ENCODE results near the gene MMP26. TPM values are rescaled to one million over a fixed set of nuclear protein-coding genes. Genes with fewer than 3 reads are reported as not detected.

The MMP26 gene
- polyA plus RNA-seq, 1 experiment: not detected

DNA sequence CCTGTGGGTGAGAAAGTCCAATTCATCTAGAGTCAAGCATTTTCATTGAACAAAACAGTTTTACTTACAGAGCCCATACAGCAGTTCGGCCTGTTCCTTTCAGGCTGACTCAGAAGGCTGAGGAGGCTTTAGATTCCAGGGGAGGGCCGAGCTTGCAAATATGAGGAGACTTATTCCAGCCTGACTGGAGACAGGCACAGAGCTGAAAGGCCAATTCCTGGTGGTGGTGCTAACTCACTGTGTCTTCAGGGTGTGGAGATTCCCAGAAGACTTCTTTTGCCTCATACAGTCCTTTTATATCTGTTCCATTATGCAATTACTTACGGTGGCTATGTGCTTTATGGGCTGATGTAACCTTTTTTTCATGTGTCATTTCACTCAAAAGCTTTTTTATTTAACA is 7.0 kb upstream of the MMP26 start, which contains the start of gene OR51E2:
Gene OR51E2, minus strand, starts transcription at position 269 of the 400 bp plus-strand sequence. CDS start 15,142 bp downstream, outside the sequence.
- Histone ChIP-seq H3K27me3 (ENCODE audit: control insufficient read depth, insufficient read depth, low read length) (no peaks in the 10 kb centered on the region), H3K27ac (ENCODE audit: low read depth, low read length) (no peak within 1 kb of the TSS), H3K9me3 (ENCODE audit: control insufficient read depth, insufficient read depth, low read length) (no peaks in the 10 kb centered on the region), H3K4me3 (ENCODE audit: low read depth, low read length) (no peak within 1 kb of the TSS)
- CTCF ChIA-PET: interaction anchor here (0.9 to 5.8 kb wide), 4 partner anchors 11 to 61 kb away, joined by 3 to 32 read pairs (median 4); partner anchors contain the start of gene OR51D1
- POLR2A ChIA-PET: no interaction called here
- peak; percentile 26 for DNase-seq (ENCODE audit: low read depth, low spot score)
- TF ChIP-seq, protein P1, sequence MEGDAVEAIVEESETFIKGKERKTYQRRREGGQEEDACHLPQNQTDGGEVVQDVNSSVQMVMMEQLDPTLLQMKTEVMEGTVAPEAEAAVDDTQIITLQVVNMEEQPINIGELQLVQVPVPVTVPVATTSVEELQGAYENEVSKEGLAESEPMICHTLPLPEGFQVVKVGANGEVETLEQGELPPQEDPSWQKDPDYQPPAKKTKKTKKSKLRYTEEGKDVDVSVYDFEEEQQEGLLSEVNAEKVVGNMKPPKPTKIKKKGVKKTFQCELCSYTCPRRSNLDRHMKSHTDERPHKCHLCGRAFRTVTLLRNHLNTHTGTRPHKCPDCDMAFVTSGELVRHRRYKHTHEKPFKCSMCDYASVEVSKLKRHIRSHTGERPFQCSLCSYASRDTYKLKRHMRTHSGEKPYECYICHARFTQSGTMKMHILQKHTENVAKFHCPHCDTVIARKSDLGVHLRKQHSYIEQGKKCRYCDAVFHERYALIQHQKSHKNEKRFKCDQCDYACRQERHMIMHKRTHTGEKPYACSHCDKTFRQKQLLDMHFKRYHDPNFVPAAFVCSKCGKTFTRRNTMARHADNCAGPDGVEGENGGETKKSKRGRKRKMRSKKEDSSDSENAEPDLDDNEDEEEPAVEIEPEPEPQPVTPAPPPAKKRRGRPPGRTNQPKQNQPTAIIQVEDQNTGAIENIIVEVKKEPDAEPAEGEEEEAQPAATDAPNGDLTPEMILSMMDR (IDR thresholded peaks at IDR 0.05; ENCODE audit: low read depth, low read length): no peak

DNA sequence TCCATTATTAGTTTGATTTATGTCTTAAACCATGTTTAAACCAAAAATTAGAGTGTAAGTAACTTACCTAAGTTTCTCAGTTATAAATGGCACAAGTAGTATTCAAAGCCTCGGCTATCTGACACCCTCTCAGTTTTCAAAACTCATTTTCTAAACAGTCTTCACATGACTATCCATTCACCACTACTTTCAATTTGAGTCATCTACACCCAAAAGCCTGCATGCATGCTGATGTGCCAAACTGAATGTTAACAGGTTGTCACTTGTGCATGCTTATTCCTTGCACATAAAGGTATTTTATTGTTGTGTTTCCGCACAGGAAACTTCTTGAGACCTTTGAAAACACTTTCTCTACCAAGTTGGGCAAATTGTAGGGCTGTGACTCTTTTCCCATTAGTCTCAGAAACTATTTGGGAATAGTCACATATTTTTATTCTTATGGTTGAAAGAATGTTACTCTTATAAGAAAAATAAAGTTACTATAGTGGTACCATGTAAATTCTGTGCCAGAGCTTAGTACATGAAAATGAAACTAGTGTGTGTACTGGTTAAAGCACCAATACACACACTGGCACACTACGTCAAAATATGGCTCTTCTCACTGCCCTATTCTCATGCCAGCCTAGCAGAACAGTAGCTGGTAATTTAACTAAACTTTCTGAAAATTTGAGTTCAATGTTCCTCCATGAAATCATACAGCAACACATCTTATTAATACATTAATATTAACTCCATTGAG is 4.7 kb upstream of the MMP26 start:
- CTCF ChIA-PET: interaction anchor here (1.1 kb wide), 1 partner anchor 63 kb away, joined by 4 read pairs; the partner anchor contains the start of gene OR51D1
- no peak for DNase-seq (ENCODE audit: low read depth, low spot score)
- H3K27me3 ChIP-seq (ENCODE audit: control insufficient read depth, insufficient read depth, low read length): no peaks in the 10 kb centered on the region
- TF ChIP-seq, protein P1 (IDR thresholded peaks at IDR 0.05; ENCODE audit: low read depth, low read length): no peak
- H3K27ac ChIP-seq (ENCODE audit: low read depth, low read length): no peak overlapping the region
- POLR2A ChIA-PET: no interaction called here
- H3K4me3 ChIP-seq (ENCODE audit: low read depth, low read length): no peak overlapping the region
- no peaks in the 10 kb centered on the region for H3K9me3 ChIP-seq (ENCODE audit: control insufficient read depth, insufficient read depth, low read length)

DNA sequence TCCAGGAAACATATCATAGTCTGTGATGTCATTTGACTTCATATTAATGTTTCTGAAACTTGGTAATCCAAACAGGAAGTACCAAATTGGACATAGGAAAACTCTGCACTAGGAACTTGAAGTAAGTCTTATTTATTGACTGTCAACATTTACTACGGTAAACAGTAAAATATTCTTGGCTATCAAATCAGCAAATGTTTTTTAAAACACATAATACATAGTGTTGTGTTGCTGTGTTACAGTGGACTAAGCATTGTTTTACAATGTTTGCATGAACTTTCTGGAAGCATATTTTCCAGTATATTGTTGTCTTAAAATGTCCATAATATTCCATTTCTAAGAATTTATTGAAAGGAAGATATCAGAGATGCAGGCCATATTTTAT is 4.2 kb upstream of the MMP26 start:
- H3K27me3 ChIP-seq (ENCODE audit: control insufficient read depth, insufficient read depth, low read length): no peaks in the 10 kb centered on the region
- no peaks in the 10 kb centered on the region for H3K9me3 ChIP-seq (ENCODE audit: control insufficient read depth, insufficient read depth, low read length)
- H3K27ac ChIP-seq (ENCODE audit: low read depth, low read length): no peak overlapping the region
- ChIA-PET CTCF (interaction anchor here (1.1 kb wide), 1 partner anchor 63 kb away, joined by 4 read pairs; the partner anchor contains the start of gene OR51D1), POLR2A (no interaction called here)
- TF ChIP-seq, protein P1 (IDR thresholded peaks at IDR 0.05; ENCODE audit: low read depth, low read length): no peak
- no peak overlapping the region for H3K4me3 ChIP-seq (ENCODE audit: low read depth, low read length)
- no peak for DNase-seq (ENCODE audit: low read depth, low spot score)

DNA sequence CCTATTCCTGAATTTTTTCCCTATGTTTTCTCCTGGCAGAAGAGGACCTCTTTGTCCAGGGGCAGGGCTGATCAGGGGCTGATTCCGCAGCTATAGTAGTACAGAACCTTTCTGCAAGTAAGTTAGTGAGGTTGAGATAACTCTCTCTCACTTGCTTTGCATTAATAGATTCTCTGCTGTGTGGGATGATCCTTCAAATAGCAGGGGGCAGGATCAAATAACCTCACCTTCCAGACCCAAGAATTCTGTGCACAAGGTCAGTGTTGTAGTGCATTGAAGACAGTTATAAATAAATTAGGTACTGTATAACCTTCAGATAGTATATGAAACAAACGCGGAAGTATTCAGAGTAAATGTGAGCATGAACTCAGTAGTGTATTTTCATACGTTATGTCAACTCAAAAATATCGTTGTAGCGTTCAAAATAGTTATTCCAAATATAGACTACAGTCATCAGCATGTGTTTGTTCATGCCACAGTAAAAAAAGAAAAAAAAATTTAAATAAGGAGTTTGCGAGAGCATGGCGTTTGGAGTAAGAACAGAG is 278 bp downstream of the MMP26 start:
- no peak for DNase-seq (ENCODE audit: low read depth, low spot score)
- POLR2A ChIA-PET: no interaction called here
- TF ChIP-seq, protein P1 (IDR thresholded peaks at IDR 0.05; ENCODE audit: low read depth, low read length): no peak
- Histone ChIP-seq H3K27ac (ENCODE audit: low read depth, low read length) (no peak overlapping the region), H3K4me3 (ENCODE audit: low read depth, low read length) (no peak overlapping the region), H3K9me3 (ENCODE audit: control insufficient read depth, insufficient read depth, low read length) (no peaks in the 10 kb centered on the region), H3K27me3 (ENCODE audit: control insufficient read depth, insufficient read depth, low read length) (no peaks in the 10 kb centered on the region)
- CTCF ChIA-PET: no interaction called here

DNA sequence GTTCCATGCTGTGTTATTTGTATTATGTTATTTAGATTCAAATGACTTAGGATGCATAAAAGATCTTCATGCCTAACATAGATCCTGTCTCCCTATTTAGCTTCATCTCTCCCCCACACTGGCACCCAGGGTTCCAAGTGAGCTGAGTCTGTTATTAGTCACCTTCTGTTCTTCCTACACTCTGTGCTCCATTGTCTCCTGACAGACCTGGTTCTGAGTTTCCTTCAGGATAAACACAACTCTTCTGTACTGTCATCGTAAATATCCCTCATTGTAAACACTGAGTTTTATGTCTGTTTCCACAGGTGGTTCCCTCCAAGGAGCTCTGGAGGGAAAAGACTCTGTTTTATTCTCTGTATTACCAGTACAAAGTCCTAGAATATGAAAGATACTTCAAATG is 8.7 kb downstream of the MMP26 start:
- H3K27ac ChIP-seq (ENCODE audit: low read depth, low read length): no peak overlapping the region
- TF ChIP-seq, protein P1 (IDR thresholded peaks at IDR 0.05; ENCODE audit: low read depth, low read length): no peak
- H3K9me3 ChIP-seq (ENCODE audit: control insufficient read depth, insufficient read depth, low read length): no peaks in the 10 kb centered on the region
- no peak overlapping the region for H3K4me3 ChIP-seq (ENCODE audit: low read depth, low read length)
- no peaks in the 10 kb centered on the region for H3K27me3 ChIP-seq (ENCODE audit: control insufficient read depth, insufficient read depth, low read length)
- ChIA-PET CTCF (interaction anchor here (0.7 to 2.7 kb wide), 2 partner anchors 16 to 77 kb away, joined by 3 to 11 read pairs; partner anchors contain the start of genes OR51D1 and OR51E2), POLR2A (no interaction called here)
- no peak for DNase-seq (ENCODE audit: low read depth, low spot score)

Data from AG04450 (cell line).